Measurements from ENCODE around the gene NKIRAS2.
A peak's percentile ranks its signal among the peaks of the same experiment; 100 is the strongest.
"Not testable (repeated sequence)": the region's sequence is repeated elsewhere in the genome, so short reads cannot be mapped to it uniquely, and the experiment has no call there.

NKIRAS2 gene

GRCh38 chr17:42000413-42001133 lies 19.3 kb upstream of the NKIRAS2 start:
- FAIRE-seq: no peak

DNA sequence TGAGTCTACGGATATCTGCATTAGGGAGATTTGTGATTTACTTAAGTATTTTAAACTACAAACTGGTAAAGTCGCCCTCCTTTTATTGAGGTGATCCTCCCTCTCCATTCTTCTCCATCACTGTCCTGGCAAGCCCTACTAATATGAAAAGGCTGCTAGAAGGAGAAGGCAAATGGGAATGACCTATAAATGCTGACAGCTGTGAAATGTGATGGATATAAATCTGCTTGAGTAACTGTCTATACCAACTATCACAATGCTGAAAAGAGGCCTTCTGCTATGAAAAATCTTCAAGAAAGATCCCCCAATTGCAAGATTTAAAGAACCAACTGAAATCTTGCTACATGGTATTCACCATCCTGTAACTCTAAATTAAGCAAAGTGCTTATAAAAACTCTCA lies 18.2 kb upstream of the NKIRAS2 start:
- FAIRE-seq: no peak

DNA sequence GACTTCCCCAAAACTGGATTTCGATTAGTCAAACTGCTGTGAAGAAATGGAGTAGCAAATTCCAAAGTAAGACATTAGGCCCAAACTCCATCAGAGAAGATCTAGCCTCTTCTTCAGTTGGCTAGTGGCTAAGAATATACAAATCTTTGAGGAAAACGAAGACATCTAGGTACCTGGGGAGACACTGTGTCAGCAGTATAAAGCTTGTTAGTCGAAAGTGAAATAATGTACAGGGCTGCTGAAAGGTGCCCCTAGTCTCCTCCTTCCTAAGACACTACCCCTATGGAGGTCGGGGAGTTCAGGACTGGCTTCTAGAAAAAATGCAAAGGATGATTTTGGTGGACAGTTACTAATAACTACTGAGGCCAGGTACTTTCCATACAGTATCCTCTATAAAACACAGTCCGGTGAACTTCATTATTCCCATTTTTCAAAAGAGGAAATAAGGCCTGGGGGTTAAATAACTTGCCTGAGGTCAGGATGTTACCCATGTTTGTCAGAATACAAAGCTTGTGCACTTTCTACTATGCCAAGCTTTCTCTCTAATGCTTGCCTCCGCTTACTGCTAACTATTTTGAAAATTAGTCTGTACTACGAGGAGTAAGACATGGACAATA lies 17.6 kb upstream of the NKIRAS2 start:
- FAIRE-seq: no peak

- no peak for FAIRE-seq
Observed at GRCh38 chr17:42002792-42003301, 17.0 kb upstream of the NKIRAS2 start.

DNA sequence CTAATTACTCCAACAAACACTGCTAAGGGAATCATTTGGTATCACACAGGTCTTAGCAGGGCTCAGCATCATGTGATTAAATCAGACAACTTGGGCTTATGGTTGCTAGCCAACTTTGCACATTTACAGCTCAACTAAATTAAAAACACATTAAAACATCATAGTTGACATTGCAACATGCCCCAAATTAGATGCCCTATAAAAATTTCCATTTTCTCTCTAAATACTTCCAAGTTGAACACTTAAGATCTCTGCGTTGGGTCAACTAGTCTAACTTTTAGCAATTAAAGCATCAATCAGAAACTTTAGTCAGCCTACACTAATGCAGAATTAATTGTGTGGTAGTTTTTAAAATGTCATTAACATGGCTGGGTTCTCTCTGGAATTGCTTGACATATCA lies 14.7 kb upstream of the NKIRAS2 start:
- peak; percentile 76 for FAIRE-seq

DNA sequence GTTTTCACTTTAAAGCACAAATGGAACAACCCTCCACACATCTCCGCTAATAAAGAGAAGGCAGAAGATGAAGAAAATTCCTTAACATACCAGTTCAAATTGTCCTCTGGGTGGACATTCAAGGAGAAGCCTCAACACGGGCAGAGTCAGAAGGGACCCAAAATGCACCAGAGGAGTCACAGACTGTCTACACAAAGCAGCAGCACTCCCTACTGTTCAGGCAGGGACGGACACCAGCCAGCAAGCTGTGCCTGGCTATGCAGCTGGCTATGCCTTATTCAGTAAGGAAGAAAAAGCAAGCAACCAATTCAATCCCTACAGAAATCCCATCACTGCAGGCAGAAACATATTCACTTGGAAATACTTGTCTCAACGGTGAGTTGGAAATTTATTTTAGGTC lies 10.7 kb upstream of the NKIRAS2 start:
- FAIRE-seq: no peak

DNA sequence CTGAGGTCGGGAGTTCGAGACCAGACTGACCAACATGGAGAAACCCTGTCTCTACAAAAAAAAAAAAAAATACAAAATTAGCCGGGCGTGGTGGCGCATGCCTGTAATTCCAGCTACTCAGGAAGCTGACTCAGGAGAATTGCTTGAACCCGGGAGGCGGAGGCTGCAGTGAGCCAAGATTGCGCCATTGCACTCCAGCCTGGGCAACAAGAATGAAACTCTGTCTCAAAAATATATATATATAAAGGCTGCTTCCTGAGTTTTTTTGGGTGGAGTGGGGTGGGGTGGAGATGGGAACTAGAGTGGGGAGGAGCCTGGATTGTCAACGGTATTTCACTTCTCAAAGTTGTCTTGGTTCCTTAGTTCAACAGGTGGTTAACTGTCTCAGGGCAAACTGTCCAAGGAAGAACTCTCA lies 9.6 kb upstream of the NKIRAS2 start:
- FAIRE-seq: not testable (repeated sequence)

GRCh38 chr17:42010898-42011516 lies 8.9 kb upstream of the NKIRAS2 start:
- FAIRE-seq: no peak

- not testable (repeated sequence) for FAIRE-seq
Observed at GRCh38 chr17:42012363-42012762, 7.5 kb upstream of the NKIRAS2 start.

GRCh38 chr17:42013740-42014139 lies 6.2 kb upstream of the NKIRAS2 start:
- not testable (repeated sequence) for FAIRE-seq

GRCh38 chr17:42016411-42016831 lies 3.5 kb upstream of the NKIRAS2 start:
- FAIRE-seq: no peak

GRCh38 chr17:42016941-42017865 lies 2.7 kb upstream of the NKIRAS2 start, which contains the start of gene DNAJC7:
Gene DNAJC7 (minus strand): TSS chr17:42017439. CDS start chr17:42017416, 23 bp downstream.
- no peak for FAIRE-seq

DNA sequence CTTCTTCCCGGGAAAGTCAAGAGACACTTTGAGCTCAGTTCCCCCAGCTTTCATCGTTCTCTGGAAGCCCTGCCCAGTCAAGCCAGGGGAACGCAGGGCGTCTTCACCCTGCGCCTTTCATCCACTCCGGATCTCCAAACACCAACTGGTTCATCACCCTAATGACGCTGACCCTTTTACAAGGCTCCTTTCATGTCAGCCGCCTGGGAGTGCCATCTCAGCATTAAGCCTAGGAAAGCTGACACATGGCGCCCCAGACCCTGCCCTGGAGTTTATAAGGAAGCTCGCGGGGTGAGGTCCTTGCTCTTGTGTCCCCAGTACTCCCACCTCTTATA lies 2.1 kb upstream of the NKIRAS2 start:
- FAIRE-seq: no peak

DNA sequence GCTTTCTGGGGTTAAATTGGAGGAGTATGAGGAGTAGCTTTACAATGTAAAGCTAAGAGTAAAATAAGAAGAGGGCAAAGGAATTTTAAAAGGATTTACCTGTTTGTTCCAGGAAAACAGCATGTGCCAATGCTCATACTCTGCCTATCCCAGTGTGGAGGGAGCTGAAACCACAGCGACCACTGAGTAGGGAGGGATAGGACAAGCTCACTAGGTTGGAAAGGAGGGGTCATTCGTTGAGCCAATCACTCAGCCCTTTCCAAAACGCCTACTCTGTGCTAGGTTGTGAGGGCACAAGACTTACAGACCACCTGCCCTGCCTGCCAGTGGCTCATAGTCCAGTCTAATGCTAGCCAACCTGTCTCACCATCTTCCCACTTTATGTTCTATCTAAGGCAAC lies 1.6 kb upstream of the NKIRAS2 start:
- no peak for FAIRE-seq

DNA sequence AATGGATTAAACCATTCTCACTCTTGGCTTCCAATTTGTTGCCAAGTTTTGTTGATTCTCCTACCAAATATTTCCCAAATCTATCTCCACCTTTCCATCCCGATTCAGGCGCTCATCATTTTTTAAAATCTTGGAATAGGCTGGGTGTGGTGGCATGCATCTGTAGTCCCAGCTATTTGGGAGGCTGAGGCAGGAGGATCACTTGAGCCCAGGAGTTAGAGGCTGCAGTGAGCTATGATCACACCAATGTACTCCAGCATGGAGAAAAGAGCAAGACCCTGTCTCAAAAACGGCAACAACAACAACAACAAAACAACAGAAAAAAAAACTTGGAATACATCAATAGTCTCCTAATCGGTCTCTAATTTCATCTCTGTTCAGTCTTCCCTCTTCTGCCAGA lies 902 bp upstream of the NKIRAS2 start:
- FAIRE-seq: no peak

- not testable (repeated sequence) for FAIRE-seq
Observed at GRCh38 chr17:42020845-42021244, 955 bp downstream of the NKIRAS2 start.

DNA sequence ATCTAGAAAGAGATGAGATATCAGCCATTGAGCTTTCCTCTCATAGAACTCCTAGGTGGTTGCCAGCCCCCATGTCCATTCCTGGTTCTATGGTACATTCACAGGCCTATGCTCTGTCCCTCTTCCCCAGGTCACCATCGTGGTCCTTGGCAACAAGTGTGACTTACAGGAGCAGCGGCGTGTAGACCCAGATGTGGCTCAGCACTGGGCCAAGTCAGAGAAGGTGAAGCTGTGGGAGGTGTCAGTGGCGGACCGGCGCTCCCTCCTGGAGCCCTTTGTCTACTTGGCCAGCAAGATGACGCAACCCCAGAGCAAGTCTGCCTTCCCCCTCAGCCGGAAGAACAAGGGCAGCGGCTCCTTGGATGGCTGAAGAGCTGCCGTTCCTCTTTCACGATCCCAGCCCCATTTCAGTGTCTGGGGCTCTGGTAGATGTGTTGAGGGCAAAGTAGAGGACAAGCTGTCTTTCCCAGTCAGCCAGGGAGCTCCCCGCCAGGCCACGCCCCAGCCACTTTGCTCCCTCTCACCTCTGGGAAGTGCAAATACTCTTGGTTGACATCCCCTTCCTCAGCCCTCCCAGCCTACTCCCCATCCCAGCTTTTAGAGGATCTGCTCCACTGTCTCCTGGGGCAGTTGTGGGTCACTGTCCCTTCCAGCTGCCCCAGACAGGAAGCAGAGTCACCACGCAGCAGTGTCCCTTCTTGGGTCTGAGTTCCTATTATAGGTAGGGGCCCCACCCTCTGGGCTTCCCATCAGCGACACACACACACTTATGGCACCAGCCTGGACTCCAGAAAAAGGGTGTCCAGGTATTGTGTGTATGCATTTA lies 3.8 kb downstream of the NKIRAS2 start:
- FAIRE-seq: no peak

- FAIRE-seq: no peak
Observed at GRCh38 chr17:42025191-42025579, 5.3 kb downstream of the NKIRAS2 start.

- no peak for FAIRE-seq
Observed at GRCh38 chr17:42025936-42026335, 6.0 kb downstream of the NKIRAS2 start.

- no peak for FAIRE-seq
Observed at GRCh38 chr17:42026857-42027589, 7.1 kb downstream of the NKIRAS2 start.

- no peak for FAIRE-seq
Observed at GRCh38 chr17:42027590-42027889, 7.7 kb downstream of the NKIRAS2 start.

All from endometrium (tissue), 2 donors.